GM19463 (cell line): ENCODE results near the gene BRMS1.

Experiments
- ATAC-seq: cut with Tn5 transposase; IDR thresholded peaks from one replicate; pipeline ENCODE4 v1.9.1; 2021; ENCODE audit warnings: mild to moderate bottlenecking, moderate library complexity; ENCODE audit not compliant: unreplicated experiment

The BRMS1 gene

GRCh38 chr11:66287889-66288670 is 56.8 kb downstream of the BRMS1 start:
- no peak for ATAC-seq
